K562 (cell line): ENCODE data around the gene FLII. TPM values are rescaled to one million over a fixed set of nuclear protein-coding genes. Genes with fewer than 3 reads are reported as not detected.

ENCODE experiments used
- ATAC-seq: fragments of 200-7000 bp; cut with Tn5 transposase; 3 replicates; pipeline ENCODE4 v1.9.1; 2020; ENCODE audit warnings: moderate library complexity
- BruUV-seq: library from RNA; stranded (reverse); fragments of 400-500 nt; replicated peaks from 2 replicates; lab custom pipeline; 2021; lab: Mats Ljungman, UMichigan
- CTCF ChIA-PET: fragments of 300-600 bp; formaldehyde crosslinking; extraction: SDS; loops from one replicate; lab custom pipeline; 2021; ENCODE audit warnings: low intra/inter-chr PET ratio; lab: Yijun Ruan, JAX
- POLR2A ChIA-PET: fragments of 300-600, 350-650 bp; sonication (Branson Sonifier 250); formaldehyde crosslinking; extraction: SDS; loops from one replicate; lab custom pipeline; 2021; ENCODE audit warnings: antibody characterized with exemption, inconsistent platforms; lab: Yijun Ruan, JAX
- DNase-seq, 4 experiments: peaks; one replicate each; pipeline versions ENCODE4 v3.0.0 to v3.0.0-alpha.2; 2011 to 2018; ENCODE audit warnings: low spot score in 3 of 4, mixed read lengths in 3 of 4; ENCODE audit errors: extremely low read depth in 1 of 4
- FAIRE-seq: peaks from 2 replicates; lab custom pipeline; 2011; peaks lifted over from hg19 to GRCh38; lab: Jason Lieb, UNC
- H2AFZ ChIP-seq: 2 replicates; pipeline ENCODE4 v1.6.0; 2011; ENCODE audit warnings: low read depth, low read length, control low read depth, inconsistent platforms
- H3K27ac ChIP-seq: fragments of 200-600 bp; 3 replicates; pipeline ENCODE4 v1.8.0; 2011; ENCODE audit warnings: low read depth, mild to moderate bottlenecking, control low read depth, inconsistent platforms, low read length, moderate library complexity, mixed read lengths; ENCODE audit errors: extremely low read depth
- H3K27me3 ChIP-seq, 2 experiments: fragments of 300-600 bp in 1 of 2; 2 replicates in 1 of 2; 3 replicates in 1 of 2; pipeline versions ENCODE4 v1.6.0 to v1.8.0; 2011; ENCODE audit warnings: inconsistent platforms in 2 of 2, low read length in 2 of 2, mild to moderate bottlenecking in 1 of 2, mixed read lengths in 1 of 2, moderate library complexity in 1 of 2; ENCODE audit not compliant: control insufficient read depth in 2 of 2, insufficient read depth in 2 of 2
- H3K36me3 ChIP-seq: fragments of 300-600 bp; 3 replicates; pipeline ENCODE4 v1.8.0; 2011; ENCODE audit warnings: mild to moderate bottlenecking, low read length, inconsistent platforms; ENCODE audit not compliant: control insufficient read depth, insufficient read depth
- H3K4me1 ChIP-seq, 2 experiments: fragments of 200-600 bp in 1 of 2; replicated peaks in 1 of 2; 2 replicates in 1 of 2; 3 replicates in 1 of 2; pipeline versions ENCODE4 v1.5.1 to v1.8.0; 2011; ENCODE audit warnings: inconsistent platforms in 2 of 2, low read length in 2 of 2, mild to moderate bottlenecking in 1 of 2, mixed read lengths in 1 of 2, moderate library complexity in 1 of 2; ENCODE audit not compliant: control insufficient read depth in 2 of 2, insufficient read depth in 2 of 2
- H3K4me2 ChIP-seq: 2 replicates; pipeline ENCODE4 v1.6.1; 2011; ENCODE audit warnings: low read length, control low read depth, inconsistent platforms, mixed read lengths; ENCODE audit not compliant: insufficient read depth
- H3K4me3 ChIP-seq: fragments of 200-600 bp; sonication (generic), shearing (Covaris generic); 2 replicates; pipeline ENCODE4 v1.5.1; 2016; ENCODE audit warnings: control low read depth, inconsistent platforms
- H3K79me2 ChIP-seq: fragments of 200-600 bp; 3 replicates; pipeline ENCODE4 v1.8.0; 2011; ENCODE audit warnings: low read length, inconsistent platforms; ENCODE audit not compliant: control insufficient read depth, insufficient read depth
- H3K9ac ChIP-seq, 2 experiments: 2 replicates each; pipeline versions ENCODE4 v1.6.0 to v1.6.1; 2011; ENCODE audit warnings: low read depth in 2 of 2, low read length in 2 of 2, control low read depth in 1 of 2, inconsistent platforms in 1 of 2, mild to moderate bottlenecking in 1 of 2, mixed read lengths in 1 of 2; ENCODE audit not compliant: insufficient read depth in 1 of 2
- H3K9me1 ChIP-seq: one replicate; pipeline ENCODE4 v1.6.0; 2011; ENCODE audit warnings: inconsistent platforms, mild to moderate bottlenecking, low read length, moderate library complexity; ENCODE audit not compliant: control insufficient read depth, insufficient read depth
- H3K9me3 ChIP-seq: replicated peaks from 2 replicates; pipeline ENCODE4 v1.5.1; 2011; ENCODE audit warnings: low read depth, low read length, inconsistent platforms; ENCODE audit not compliant: control insufficient read depth, insufficient read depth
- H4K20me1 ChIP-seq: replicated peaks from 2 replicates; pipeline ENCODE4 v1.6.1; 2011; ENCODE audit warnings: low read length, inconsistent platforms, mixed read lengths; ENCODE audit not compliant: control insufficient read depth, insufficient read depth
- NR2C1 ChIP-seq, 2 experiments: fragments of 450-650 bp; IDR thresholded peaks; 2 replicates each; pipeline ENCODE4 v1.6.1; 2017; ENCODE audit warnings: mild to moderate bottlenecking in 2 of 2, antibody characterized with exemption in 1 of 2, inconsistent platforms in 1 of 2, missing compliant biosample characterization in 1 of 2, missing genetic modification characterization in 1 of 2
- USF1 ChIP-seq: sonication (generic); formaldehyde crosslinking; IDR thresholded peaks from 2 replicates; pipeline ENCODE4 v1.9.0; 2022; ENCODE audit warnings: mild to moderate bottlenecking, missing genetic modification reagents
- WGBS: fragments of 100-300 bp; shearing (Covaris generic); methylation state at CpG from one replicate; pipeline ENCODE4 v1.1.6; 2016; ENCODE audit warnings: low coverage, mixed read lengths; ENCODE audit not compliant: insufficient coverage; ENCODE audit errors: missing lambda C conversion rate; 5-methylcytosine and 5-hydroxymethylcytosine counted together
- in situ Hi-C: fragments of 300-500 bp; cut with MboI; formaldehyde crosslinking; loops from 4 replicates; pipeline ENCODE4 v1.15.0; 2018; ENCODE audit warnings: inconsistent platforms, mixed read lengths
- intact Hi-C: fragments of 100-400 bp; cut with micrococcal nuclease; formaldehyde crosslinking; loops from 2 replicates; pipeline ENCODE4 v1.14.2; 2022
- polyA plus RNA-seq, 8 experiments: library from polyadenylated mRNA; depleted of rRNA in 4 of 8; stranded (reverse) in 5 of 8; unstranded in 3 of 8; fragments of >200 nt; fragmentation: Nextera tagmentation in 2 of 8; fragmentation: Illumina TruSeq in 1 of 8; extraction: Ambion mirVana in 2 of 8; extraction: Trizol in 1 of 8; gene quantifications; 2 replicates each; pipeline versions ENCODE4 v1.2.1 to v1.2.3, GENCODE V29; 2011 to 2014; ENCODE audit warnings: inconsistent platforms in 1 of 8, missing spikeins in 1 of 8
- total RNA-seq, 7 experiments: library from RNA; depleted of rRNA in 6 of 7; stranded (reverse); fragments of >200 nt in 6 of 7; fragmentation: Illumina TruSeq in 2 of 7; extraction: Trizol in 2 of 7; gene quantifications; 2 replicates each; pipeline versions ENCODE4 v1.2.1 to v1.2.3, GENCODE V29; 2011 to 2021; ENCODE audit warnings: low replicate concordance in 1 of 7
- TF ChIP-seq, protein P1 (sequence below): sonication (generic); formaldehyde crosslinking; IDR thresholded peaks from 2 replicates; pipeline ENCODE4 v1.8.0; 2022; ENCODE audit warnings: missing genetic modification reagents, mild to moderate bottlenecking, moderate library complexity, borderline replicate concordance

The FLII gene
- total and polyA plus RNA-seq, 9 of the 15 experiments (the other 6 are each of a cell fraction or from before 2014, with no cell fraction given): 11.7 to 126 (median 82.5) TPM

GRCh38 chr17:18224387-18225120, 34.0 kb downstream of the FLII start:
- no peak for FAIRE-seq
- TF ChIP-seq, protein P1, sequence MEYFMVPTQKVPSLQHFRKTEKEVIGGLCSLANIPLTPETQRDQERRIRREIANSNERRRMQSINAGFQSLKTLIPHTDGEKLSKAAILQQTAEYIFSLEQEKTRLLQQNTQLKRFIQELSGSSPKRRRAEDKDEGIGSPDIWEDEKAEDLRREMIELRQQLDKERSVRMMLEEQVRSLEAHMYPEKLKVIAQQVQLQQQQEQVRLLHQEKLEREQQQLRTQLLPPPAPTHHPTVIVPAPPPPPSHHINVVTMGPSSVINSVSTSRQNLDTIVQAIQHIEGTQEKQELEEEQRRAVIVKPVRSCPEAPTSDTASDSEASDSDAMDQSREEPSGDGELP: peak; percentile 4; the same call in 1 of the 2 replicates
- no peak for TF ChIP-seq USF1 (CRISPR knock-in tag)
- peak; percentile 70 for TF ChIP-seq NR2C1 (IDR thresholded peaks at IDR 0.05)
- peak; percentile 62 for TF ChIP-seq NR2C1 (tag; IDR thresholded peaks at IDR 0.05)
- H3K9me1 ChIP-seq: peaks cover 3% of the 10 kb centered on the region
- no peak for ATAC-seq
- H3K27me3 ChIP-seq: no peaks in the 10 kb centered on the region
- peak in 1 of 4 experiments; percentile 21 for DNase-seq
- POLR2A ChIA-PET: no interaction called here
- CTCF ChIA-PET: no interaction called here
- peak overlapping the region; percentile 98 for H2AFZ ChIP-seq
- in situ Hi-C loops (loop anchor here (25.0 kb wide), 1 partner anchor 338 kb away; no protein-coding TSS in a partner anchor), intact Hi-C loops (no loop called here)
- H3K4me3 ChIP-seq: no peak overlapping the region
- peak overlapping the region; percentile 77 for H3K4me2 ChIP-seq
- peaks cover 8% of the 10 kb centered on the region; the same call in 2 of the 3 replicates for H3K79me2 ChIP-seq
- BruUV-seq: no TSS peak
- no peaks in the 10 kb centered on the region for H4K20me1 ChIP-seq
- H3K9me3 ChIP-seq: no peaks in the 10 kb centered on the region
- 38% methylated on average over 16 of the region's 23 CpGs for WGBS
- peak overlapping the region; percentile 27; the same call in 1 of the 3 replicates for H3K27ac ChIP-seq
- H3K9ac ChIP-seq: peak overlapping the region; percentile 36 to 76; a peak in 2 of 4 replicates
- H3K4me1 ChIP-seq: peaks cover 4 to 32% of the 10 kb centered on the region in 2 experiments; a peak in 3 of 5 replicates
- H3K36me3 ChIP-seq: no peaks in the 10 kb centered on the region
